ENCODE data around the gene EYS.

Gene EYS

GRCh38 chr6:63887002-63887751, 1819.8 kb downstream of the EYS start:
- no peak for TF ChIP-seq ARNTL (CRISPR knock-in tag; IDR thresholded peaks at IDR 0.05; ENCODE audit: borderline replicate concordance, low read depth)
- no peak for TF ChIP-seq TOX (CRISPR knock-in tag; IDR thresholded peaks at IDR 0.05; ENCODE audit: borderline replicate concordance)
- TF ChIP-seq, protein P1, sequence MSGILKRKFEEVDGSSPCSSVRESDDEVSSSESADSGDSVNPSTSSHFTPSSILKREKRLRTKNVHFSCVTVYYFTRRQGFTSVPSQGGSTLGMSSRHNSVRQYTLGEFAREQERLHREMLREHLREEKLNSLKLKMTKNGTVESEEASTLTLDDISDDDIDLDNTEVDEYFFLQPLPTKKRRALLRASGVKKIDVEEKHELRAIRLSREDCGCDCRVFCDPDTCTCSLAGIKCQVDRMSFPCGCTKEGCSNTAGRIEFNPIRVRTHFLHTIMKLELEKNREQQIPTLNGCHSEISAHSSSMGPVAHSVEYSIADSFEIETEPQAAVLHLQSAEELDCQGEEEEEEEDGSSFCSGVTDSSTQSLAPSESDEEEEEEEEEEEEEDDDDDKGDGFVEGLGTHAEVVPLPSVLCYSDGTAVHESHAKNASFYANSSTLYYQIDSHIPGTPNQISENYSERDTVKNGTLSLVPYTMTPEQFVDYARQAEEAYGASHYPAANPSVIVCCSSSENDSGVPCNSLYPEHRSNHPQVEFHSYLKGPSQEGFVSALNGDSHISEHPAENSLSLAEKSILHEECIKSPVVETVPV (CRISPR knock-in tag; IDR thresholded peaks at IDR 0.05) = no peak
- no peak for TF ChIP-seq BACH2 (CRISPR knock-in tag; IDR thresholded peaks at IDR 0.05; ENCODE audit: borderline replicate concordance)
- TF ChIP-seq, protein P2, sequence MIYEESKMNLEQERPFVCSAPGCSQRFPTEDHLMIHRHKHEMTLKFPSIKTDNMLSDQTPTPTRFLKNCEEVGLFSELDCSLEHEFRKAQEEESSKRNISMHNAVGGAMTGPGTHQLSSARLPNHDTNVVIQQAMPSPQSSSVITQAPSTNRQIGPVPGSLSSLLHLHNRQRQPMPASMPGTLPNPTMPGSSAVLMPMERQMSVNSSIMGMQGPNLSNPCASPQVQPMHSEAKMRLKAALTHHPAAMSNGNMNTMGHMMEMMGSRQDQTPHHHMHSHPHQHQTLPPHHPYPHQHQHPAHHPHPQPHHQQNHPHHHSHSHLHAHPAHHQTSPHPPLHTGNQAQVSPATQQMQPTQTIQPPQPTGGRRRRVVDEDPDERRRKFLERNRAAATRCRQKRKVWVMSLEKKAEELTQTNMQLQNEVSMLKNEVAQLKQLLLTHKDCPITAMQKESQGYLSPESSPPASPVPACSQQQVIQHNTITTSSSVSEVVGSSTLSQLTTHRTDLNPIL (CRISPR knock-in tag; IDR thresholded peaks at IDR 0.05; ENCODE audit: low read depth) = no peak
- TF ChIP-seq ZNF565 (CRISPR knock-in tag; conservative IDR thresholded peaks at IDR 0.05; ENCODE audit: low read depth) = no peak
- no peak for TF ChIP-seq ZFP30 (CRISPR knock-in tag; IDR thresholded peaks at IDR 0.05)
- no peak for TF ChIP-seq TCF4 (CRISPR knock-in tag; IDR thresholded peaks at IDR 0.05; ENCODE audit: borderline replicate concordance)
- TF ChIP-seq ZNF8 (CRISPR knock-in tag; IDR thresholded peaks at IDR 0.05) = no peak
- TF ChIP-seq, protein P3, sequence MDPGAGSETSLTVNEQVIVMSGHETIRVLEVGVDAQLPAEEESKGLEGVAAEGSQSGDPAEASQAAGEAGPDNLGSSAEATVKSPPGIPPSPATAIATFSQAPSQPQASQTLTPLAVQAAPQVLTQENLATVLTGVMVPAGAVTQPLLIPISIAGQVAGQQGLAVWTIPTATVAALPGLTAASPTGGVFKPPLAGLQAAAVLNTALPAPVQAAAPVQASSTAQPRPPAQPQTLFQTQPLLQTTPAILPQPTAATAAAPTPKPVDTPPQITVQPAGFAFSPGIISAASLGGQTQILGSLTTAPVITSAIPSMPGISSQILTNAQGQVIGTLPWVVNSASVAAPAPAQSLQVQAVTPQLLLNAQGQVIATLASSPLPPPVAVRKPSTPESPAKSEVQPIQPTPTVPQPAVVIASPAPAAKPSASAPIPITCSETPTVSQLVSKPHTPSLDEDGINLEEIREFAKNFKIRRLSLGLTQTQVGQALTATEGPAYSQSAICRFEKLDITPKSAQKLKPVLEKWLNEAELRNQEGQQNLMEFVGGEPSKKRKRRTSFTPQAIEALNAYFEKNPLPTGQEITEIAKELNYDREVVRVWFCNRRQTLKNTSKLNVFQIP (CRISPR knock-in tag; IDR thresholded peaks at IDR 0.05; ENCODE audit: borderline replicate concordance, low read depth) = no peak
- TF ChIP-seq PPARA (CRISPR knock-in tag; IDR thresholded peaks at IDR 0.05; ENCODE audit: borderline replicate concordance) = no peak
- TF ChIP-seq, protein P4, sequence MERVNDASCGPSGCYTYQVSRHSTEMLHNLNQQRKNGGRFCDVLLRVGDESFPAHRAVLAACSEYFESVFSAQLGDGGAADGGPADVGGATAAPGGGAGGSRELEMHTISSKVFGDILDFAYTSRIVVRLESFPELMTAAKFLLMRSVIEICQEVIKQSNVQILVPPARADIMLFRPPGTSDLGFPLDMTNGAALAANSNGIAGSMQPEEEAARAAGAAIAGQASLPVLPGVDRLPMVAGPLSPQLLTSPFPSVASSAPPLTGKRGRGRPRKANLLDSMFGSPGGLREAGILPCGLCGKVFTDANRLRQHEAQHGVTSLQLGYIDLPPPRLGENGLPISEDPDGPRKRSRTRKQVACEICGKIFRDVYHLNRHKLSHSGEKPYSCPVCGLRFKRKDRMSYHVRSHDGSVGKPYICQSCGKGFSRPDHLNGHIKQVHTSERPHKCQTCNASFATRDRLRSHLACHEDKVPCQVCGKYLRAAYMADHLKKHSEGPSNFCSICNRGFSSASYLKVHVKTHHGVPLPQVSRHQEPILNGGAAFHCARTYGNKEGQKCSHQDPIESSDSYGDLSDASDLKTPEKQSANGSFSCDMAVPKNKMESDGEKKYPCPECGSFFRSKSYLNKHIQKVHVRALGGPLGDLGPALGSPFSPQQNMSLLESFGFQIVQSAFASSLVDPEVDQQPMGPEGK (CRISPR knock-in tag; IDR thresholded peaks at IDR 0.05; ENCODE audit: borderline replicate concordance) = no peak
- no peak for ATAC-seq

- no peak for TF ChIP-seq GLIS3 (CRISPR knock-in tag; IDR thresholded peaks at IDR 0.05)
- TF ChIP-seq, protein P4 (CRISPR knock-in tag; IDR thresholded peaks at IDR 0.05; ENCODE audit: borderline replicate concordance) = no peak
- no peak for TF ChIP-seq BACH2 (CRISPR knock-in tag; IDR thresholded peaks at IDR 0.05; ENCODE audit: borderline replicate concordance)
- TF ChIP-seq ZNF565 (CRISPR knock-in tag; conservative IDR thresholded peaks at IDR 0.05; ENCODE audit: low read depth) = no peak
- no peak for TF ChIP-seq TOX (CRISPR knock-in tag; IDR thresholded peaks at IDR 0.05; ENCODE audit: borderline replicate concordance)
- TF ChIP-seq CSDC2 (CRISPR knock-in tag; IDR thresholded peaks at IDR 0.05) = no peak
- TF ChIP-seq ESRRG (CRISPR knock-in tag; IDR thresholded peaks at IDR 0.05) = no peak
- TF ChIP-seq ISL1 (CRISPR knock-in tag; IDR thresholded peaks at IDR 0.05) = no peak
- TF ChIP-seq, protein P1 (CRISPR knock-in tag; IDR thresholded peaks at IDR 0.05) = no peak
- no peak for TF ChIP-seq PPARA (CRISPR knock-in tag; IDR thresholded peaks at IDR 0.05; ENCODE audit: borderline replicate concordance)
- no peak for TF ChIP-seq ARNTL (CRISPR knock-in tag; IDR thresholded peaks at IDR 0.05; ENCODE audit: borderline replicate concordance, low read depth)
- no peak for TF ChIP-seq ZNF8 (CRISPR knock-in tag; IDR thresholded peaks at IDR 0.05)
- TF ChIP-seq ZNF70 (CRISPR knock-in tag; IDR thresholded peaks at IDR 0.05) = no peak
- no peak for TF ChIP-seq OSR1 (CRISPR knock-in tag; IDR thresholded peaks at IDR 0.05)
- TF ChIP-seq SNAI2 (CRISPR knock-in tag; IDR thresholded peaks at IDR 0.05) = no peak
- TF ChIP-seq TCF4 (CRISPR knock-in tag; IDR thresholded peaks at IDR 0.05; ENCODE audit: borderline replicate concordance) = no peak
- no peak for TF ChIP-seq ZFP30 (CRISPR knock-in tag; IDR thresholded peaks at IDR 0.05)
- TF ChIP-seq ZFP3 (CRISPR knock-in tag; IDR thresholded peaks at IDR 0.05) = no peak
- ATAC-seq = no peak
Measured at GRCh38 chr6:63886341-63886740, 1820.7 kb downstream of the EYS start.

Measured in SK-N-SH treated with all-trans-retinoic acid at 6 μM for 48 hours (cell line).